GM21381 (cell line): ENCODE data around the gene FBXO34.
"Not testable (repeated sequence)": the region's sequence is repeated elsewhere in the genome, so short reads cannot be mapped to it uniquely, and the experiment has no call there.

Experiments used
- ATAC-seq: cut with Tn5 transposase; IDR thresholded peaks from one replicate; pipeline ENCODE4 v1.9.1; 2021; ENCODE audit warnings: mild to moderate bottlenecking, moderate library complexity; ENCODE audit not compliant: unreplicated experiment

FBXO34 gene

DNA sequence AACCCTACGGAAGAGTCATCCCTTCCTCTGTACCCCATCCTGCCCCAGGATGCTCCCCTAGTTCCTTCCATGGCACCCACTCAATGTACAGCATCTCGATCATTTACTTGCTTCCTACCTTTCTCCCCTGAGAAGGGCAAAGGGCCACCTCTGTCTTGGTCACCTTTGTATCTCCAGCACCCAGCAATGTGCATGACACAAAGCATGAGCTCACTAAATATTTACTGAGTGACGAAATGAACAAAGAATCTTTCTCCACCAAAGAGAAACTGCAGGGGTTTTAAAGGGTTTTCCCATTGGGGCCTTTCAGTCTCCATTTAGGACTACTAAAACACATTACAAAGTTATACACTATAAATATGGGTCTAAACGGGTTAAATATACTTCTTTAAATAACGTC is 109.8 kb downstream of the FBXO34 start:
- no peak for ATAC-seq

DNA sequence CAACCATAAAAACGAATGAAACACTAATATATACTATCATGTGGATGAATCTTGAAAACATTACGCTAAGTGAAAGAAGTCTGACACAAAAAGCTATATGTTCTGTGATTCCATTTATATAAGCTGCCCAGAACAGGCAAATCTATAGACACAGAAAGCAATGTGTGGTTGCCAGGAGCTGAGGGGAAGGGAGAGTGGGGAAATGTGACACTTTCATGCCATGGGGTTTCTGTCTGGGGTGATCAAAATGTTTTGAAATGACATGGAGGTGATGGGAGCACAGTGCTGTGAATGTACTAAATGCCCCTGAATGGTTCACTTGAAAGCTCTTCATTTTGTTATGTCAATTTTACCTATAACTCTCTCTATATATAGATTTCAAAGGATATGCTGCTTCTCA is 110.3 kb downstream of the FBXO34 start:
- ATAC-seq = no peak

DNA sequence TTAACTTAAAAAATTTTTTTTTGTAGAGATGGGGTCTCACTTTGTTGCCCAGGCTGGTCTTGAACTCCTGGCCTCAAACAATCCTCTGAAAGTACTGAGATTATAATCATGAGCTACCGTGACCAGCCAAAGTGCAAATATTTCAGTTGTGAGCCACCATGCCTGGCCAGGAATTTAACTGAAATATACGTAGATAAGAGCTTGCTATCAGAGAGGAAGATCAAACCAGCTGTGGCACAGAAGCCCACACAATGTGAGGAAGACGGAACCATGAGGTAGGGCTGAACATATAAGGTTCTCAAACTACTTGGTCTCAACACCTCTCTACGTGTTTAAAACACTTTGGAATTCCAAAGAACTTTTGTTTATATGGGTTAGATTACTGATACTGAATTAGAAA is 111.3 kb downstream of the FBXO34 start:
- ATAC-seq = no peak

DNA sequence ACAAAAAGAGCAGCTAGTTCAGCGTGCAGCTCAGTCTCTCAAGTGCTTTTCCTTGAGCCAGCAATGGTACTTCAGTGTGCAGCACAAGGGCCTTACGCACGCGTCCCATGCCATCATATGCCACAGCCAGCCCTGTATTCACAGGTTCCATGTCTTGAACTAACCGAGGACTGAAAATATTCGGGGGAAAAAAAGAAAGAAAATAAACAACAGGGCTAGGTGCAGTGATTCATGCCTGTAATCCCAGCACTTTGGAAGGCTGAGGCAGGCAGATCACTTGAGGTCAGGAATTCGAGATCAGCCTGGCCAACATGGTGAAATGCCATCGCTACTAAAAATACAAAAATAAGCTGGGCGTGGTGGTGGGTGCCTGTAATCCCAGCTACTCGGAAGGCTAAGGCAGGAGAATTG is 111.8 kb downstream of the FBXO34 start:
- not testable (repeated sequence) for ATAC-seq

DNA sequence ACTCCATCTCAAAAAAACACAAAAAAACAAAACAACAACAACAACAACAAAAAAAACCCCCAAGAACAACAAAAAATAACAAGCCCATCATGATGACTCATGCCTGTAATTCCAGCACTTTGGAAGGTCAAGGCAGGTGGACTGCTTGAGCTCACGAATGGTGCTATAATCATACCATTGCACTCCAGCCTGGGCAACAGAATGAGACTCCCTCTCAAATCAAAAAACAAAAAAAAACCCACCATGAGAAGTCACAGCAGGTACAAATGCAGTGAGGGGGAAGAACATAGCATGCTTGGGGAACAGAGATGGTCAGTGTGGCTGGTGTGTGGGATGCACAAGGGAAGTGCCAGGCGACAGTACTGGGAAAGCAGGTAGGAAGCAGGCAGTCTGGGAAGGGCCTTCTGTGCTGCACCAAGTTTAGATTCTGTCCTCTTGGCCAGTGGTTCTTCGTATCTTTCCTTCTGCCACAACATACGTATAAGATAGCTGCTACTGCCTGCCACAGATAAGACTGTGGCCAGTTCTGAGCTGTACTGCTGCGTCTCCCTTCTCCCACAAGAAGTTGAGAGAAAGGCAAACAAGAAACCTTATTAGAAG is 112.4 kb downstream of the FBXO34 start:
- ATAC-seq = no peak

DNA sequence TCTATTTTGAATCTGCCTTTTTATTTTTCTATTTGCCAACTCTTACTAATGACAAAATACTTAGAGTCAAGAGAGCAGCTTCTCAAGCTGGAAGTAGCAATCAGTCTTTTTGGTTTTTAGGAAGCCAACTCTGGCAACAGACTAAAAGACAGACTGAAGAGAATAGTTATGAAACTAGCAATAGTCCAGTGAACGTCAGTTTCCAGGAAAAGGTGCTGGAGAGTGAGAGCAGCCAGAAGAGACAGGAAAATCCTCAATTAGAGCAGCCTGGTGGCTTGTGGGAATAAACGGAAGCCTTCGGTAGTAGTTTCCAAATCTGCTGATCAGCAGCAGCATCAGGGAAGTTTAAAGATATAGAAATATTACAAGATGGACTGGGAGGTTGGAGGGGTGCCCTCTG is 113.3 kb downstream of the FBXO34 start:
- no peak for ATAC-seq

DNA sequence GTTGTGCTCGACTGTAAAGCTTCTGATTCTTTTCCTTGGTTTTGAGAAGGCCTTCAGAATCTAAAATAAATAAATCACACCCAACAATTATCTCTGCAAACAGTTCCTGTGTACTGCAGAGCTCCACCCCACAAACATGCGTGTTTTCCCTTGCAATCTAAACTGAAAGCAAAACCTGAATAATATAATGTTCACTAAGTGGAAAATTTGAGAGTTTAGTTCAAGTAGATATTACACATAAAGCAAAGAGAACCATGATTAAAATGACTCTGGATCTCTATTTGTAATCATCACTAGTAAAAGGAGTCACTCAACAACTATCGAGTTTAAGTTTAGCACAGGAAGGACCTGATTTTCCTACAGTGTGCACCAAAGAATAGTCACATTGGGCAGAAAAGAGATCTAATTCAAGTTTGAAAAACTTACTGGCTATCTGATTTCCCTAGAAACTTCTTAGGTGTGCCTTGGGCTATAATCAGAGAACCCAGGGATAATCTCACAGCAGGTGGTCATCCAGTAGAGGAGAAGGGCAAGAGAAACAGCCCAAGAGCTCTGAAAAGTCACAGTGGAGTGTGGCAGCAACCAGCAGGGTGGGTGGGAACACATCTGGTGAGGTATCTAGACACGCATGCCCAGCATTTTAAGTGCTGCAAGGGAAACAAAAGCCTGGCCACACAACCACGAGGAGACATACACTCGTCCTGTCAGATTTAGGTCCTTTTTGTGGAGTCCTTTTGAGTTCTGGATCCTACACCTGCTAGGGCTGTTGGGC is 115.0 kb downstream of the FBXO34 start:
- no peak for ATAC-seq

DNA sequence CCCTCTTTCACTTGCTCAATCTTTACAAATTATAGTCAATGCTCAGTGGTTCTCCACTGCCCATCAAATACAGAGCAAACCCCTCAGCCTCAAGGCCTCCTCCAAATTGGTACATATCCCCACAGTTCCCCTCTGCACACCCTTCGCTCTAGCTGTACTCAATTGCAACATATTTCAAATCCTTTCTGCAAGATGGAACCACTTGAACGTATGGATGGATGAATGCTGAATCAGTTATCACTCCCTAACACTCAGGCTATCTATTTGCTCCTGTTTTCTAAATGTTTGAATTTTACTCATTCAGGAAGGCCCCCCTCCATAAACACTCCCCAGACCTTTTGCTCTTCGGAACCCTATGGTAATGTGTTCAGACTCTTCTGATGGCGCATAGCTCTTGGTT is 115.9 kb downstream of the FBXO34 start:
- ATAC-seq = no peak

DNA sequence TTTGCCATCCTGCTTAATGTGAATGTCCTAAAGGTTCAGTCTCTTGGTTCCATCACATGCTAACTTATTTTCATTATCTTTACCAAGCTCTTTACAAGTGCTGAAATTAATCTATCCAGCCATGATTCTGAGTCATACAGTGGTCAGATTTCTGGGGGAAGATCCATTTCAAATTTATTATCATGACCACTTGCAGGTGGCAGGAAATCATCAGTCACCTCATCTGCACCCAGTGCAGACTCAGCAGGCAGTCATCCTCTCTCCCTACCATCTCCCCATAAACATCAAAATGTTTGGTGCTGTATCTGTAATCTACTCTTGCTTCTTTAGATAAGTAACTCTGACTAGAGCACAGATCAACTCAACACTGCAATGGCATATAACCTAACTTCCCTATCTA is 116.9 kb downstream of the FBXO34 start:
- no peak for ATAC-seq

DNA sequence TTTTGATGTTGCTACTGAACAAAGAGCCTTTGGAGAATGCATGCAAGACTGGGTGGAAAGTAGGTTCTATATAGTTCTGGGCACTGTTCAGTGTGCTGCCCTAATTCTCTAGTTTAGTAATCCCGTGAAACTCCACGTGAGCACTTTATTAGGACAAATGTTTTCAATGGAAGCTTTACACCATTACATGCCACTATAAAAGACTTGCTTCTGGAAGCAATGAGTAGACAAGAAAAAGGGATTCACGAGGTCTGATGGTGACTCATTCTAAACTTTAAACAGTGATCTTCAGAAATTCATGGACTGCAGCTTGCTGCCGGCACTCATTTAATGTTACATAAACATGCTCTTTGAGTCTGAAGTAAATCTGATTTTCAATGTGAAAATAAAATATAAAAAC is 118.1 kb downstream of the FBXO34 start:
- no peak for ATAC-seq

DNA sequence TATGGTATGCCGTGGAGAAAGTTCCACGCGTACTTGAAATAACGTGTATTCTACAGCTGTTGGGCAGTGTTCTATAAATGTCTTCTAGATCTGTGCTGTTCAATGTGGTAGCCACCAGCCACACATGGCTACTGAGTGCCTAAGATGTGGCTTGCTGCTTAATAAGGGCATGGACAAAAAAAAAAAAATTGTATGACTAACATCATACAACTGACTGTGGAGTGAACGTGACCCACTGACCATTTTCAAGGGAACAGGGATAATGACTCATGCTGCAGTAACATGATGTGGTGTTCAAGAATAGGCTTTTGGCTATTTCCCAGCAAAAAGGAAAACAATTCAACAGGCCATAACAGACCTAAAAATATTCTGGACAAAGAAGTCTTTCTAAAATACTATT is 127.5 kb downstream of the FBXO34 start:
- no peak for ATAC-seq

DNA sequence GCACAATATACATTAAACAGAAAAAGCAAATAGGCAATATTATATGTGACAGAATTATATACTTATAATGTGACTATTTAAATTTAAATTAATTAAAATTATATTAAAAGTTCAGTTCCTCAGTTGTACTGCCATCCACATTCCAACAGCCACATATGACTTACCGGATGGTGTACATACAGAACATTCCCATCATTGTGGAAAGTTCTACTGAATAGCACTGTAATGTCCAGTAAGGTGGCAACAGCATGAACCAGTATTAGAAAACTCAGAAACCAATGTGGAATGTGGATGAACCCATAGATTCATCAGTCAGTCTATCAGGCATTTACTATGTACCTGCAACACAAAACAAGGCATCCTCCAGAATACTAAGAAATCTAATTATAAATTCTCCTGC is 128.0 kb downstream of the FBXO34 start:
- no peak for ATAC-seq

DNA sequence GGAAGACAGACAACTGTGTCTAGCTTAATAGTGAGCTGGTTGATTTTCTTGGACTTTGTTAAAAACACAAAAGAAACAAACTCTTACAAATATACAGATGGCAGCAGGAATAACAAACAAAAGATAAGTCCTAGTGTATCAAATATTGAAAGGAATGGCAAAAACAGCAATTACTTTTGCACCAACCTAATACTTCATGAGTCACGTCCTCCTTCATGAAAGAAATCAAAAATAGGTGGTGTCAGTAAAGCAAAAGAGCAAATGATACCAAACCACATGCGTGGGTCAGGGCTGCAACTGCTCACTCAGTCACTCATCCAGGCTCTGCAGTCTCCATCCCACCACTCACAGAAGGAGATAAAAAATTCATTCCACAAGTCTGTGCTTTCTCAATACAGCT is 128.6 kb downstream of the FBXO34 start:
- no peak for ATAC-seq

DNA sequence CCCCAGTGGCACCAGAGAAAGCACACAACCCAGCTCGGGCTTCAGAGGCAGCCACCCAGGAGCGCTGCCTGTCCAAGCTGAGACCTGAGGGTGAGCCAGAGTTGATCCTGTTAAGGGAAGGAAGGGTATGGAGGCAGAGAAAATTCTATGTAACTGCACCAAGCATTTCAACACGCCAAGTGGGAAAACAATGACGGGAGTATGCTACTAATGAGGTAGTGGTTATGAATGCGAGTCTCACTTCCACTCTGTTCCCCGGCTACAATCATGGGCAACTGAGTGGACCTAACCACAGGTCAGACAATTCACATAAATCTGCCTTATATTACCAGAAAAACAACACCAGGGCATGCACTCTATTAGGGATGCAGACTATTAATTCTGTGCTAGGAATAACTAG is 130.5 kb downstream of the FBXO34 start:
- ATAC-seq = no peak
